ENCODE results near the gene NIT1. TPM values are rescaled to one million over a fixed set of nuclear protein-coding genes. Genes with fewer than 3 reads are reported as not detected.

The NIT1 gene
- total RNA-seq, 4 donors from 2014 or later, result 1.0 to 36.9 (median 22.0) TPM

GRCh38 chr1:161091093-161091492 is 26.8 kb upstream of the NIT1 start:
- no peaks in the 10 kb centered on the region for H3K9me3 ChIP-seq
- no peak for TF ChIP-seq CTCF (IDR thresholded peaks at IDR 0.05)
- no peak for TF ChIP-seq POLR2A (IDR thresholded peaks at IDR 0.05)
- H3K36me3 ChIP-seq, result no peaks in the 10 kb centered on the region
- DNase-seq, result no peak
- H3K4me1 ChIP-seq, result no peaks in the 10 kb centered on the region
- H3K27me3 ChIP-seq, result no peaks in the 10 kb centered on the region
- no peak overlapping the region for H3K4me3 ChIP-seq
- no peak overlapping the region for H3K27ac ChIP-seq
- intact Hi-C loops (cut with DNase I; ENCODE audit: low total_unique reads), result no loop called here

GRCh38 chr1:161091796-161092507 is 26.0 kb upstream of the NIT1 start:
- H3K4me3 ChIP-seq, result no peak overlapping the region
- no peaks in the 10 kb centered on the region for H3K9me3 ChIP-seq
- intact Hi-C loops (cut with DNase I; ENCODE audit: low total_unique reads), result no loop called here
- H3K36me3 ChIP-seq, result no peaks in the 10 kb centered on the region
- H3K27ac ChIP-seq, result no peak overlapping the region
- DNase-seq, result no peak
- H3K27me3 ChIP-seq, result no peaks in the 10 kb centered on the region
- no peaks in the 10 kb centered on the region for H3K4me1 ChIP-seq
- no peak for TF ChIP-seq POLR2A (IDR thresholded peaks at IDR 0.05)
- no peak for TF ChIP-seq CTCF (IDR thresholded peaks at IDR 0.05)

GRCh38 chr1:161092621-161093028 is 25.3 kb upstream of the NIT1 start:
- Histone ChIP-seq H3K36me3 (no peaks in the 10 kb centered on the region), H3K9me3 (no peaks in the 10 kb centered on the region), H3K27ac (no peak overlapping the region), H3K27me3 (no peaks in the 10 kb centered on the region), H3K4me1 (no peaks in the 10 kb centered on the region), H3K4me3 (no peak overlapping the region)
- no peak for DNase-seq
- TF ChIP-seq POLR2A (IDR thresholded peaks at IDR 0.05), result no peak
- no peak for TF ChIP-seq CTCF (IDR thresholded peaks at IDR 0.05)
- intact Hi-C loops (cut with DNase I; ENCODE audit: low total_unique reads), result no loop called here

GRCh38 chr1:161094481-161094880 is 23.4 kb upstream of the NIT1 start:
- no peak for DNase-seq
- Histone ChIP-seq H3K27me3 (no peaks in the 10 kb centered on the region), H3K9me3 (no peaks in the 10 kb centered on the region), H3K4me1 (peaks cover 0 to 5% of the 10 kb centered on the region in 2 donors), H3K36me3 (no peaks in the 10 kb centered on the region), H3K4me3 (no peak overlapping the region), H3K27ac (no peak overlapping the region)
- intact Hi-C loops (cut with DNase I; ENCODE audit: low total_unique reads), result no loop called here
- TF ChIP-seq POLR2A (IDR thresholded peaks at IDR 0.05) (no peak), CTCF (IDR thresholded peaks at IDR 0.05) (no peak)

GRCh38 chr1:161095230-161095629 is 22.7 kb upstream of the NIT1 start:
- Histone ChIP-seq H3K4me3 (no peak overlapping the region), H3K27ac (no peak overlapping the region), H3K4me1 (peaks cover 0 to 5% of the 10 kb centered on the region in 2 donors), H3K36me3 (no peaks in the 10 kb centered on the region), H3K27me3 (no peaks in the 10 kb centered on the region), H3K9me3 (no peaks in the 10 kb centered on the region)
- intact Hi-C loops (cut with DNase I; ENCODE audit: low total_unique reads), result no loop called here
- TF ChIP-seq CTCF (IDR thresholded peaks at IDR 0.05) (no peak), POLR2A (IDR thresholded peaks at IDR 0.05) (no peak)
- no peak for DNase-seq
